Gastrocnemius medialis (tissue), 4 donors: Measurements from ENCODE around the gene ZBTB39. TPM values are rescaled to one million over a fixed set of nuclear protein-coding genes. Genes with fewer than 3 reads are reported as not detected.

Experiments used
- ATAC-seq, 2 donors: fragments of 150-250 bp; one replicate each; pipeline ENCODE4 v1.9.1; 2016
- DNase-seq, 2 donors: peaks; one replicate each; pipeline ENCODE4 v3.0.0-alpha.2; 2019
- H3K27ac ChIP-seq, 4 donors: fragments of 200-600 bp; sonication (generic); 1 replicate in 1 of 4; 2 replicates in 3 of 4; pipeline ENCODE4 v1.5.1; 2016 to 2018; ENCODE audit warnings: mild to moderate bottlenecking in 2 of 4, moderate library complexity in 1 of 4
- H3K27me3 ChIP-seq, 3 donors: fragments of 200-600 bp; sonication (generic) in 2 of 3; 1 replicate in 1 of 3; 2 replicates in 2 of 3; pipeline versions ENCODE4 v1.5.1 to v1.6.0; 2016 to 2019; ENCODE audit warnings: mild to moderate bottlenecking in 1 of 3, moderate library complexity in 1 of 3
- H3K36me3 ChIP-seq, 2 donors: fragments of 200-600 bp; sonication (generic) in 1 of 2; one replicate each; pipeline ENCODE4 v1.5.1; 2017 to 2018
- H3K4me1 ChIP-seq, 2 donors: fragments of 200-600 bp; sonication (generic) in 1 of 2; one replicate each; pipeline ENCODE4 v1.5.1; 2016 to 2017; ENCODE audit warnings: mild to moderate bottlenecking in 2 of 2
- H3K4me3 ChIP-seq, 4 donors: fragments of 200-600 bp; sonication (generic) in 3 of 4; 1 replicate in 1 of 4; 2 replicates in 3 of 4; pipeline ENCODE4 v1.5.1; 2016 to 2019; ENCODE audit warnings: mild to moderate bottlenecking in 2 of 4
- H3K9me3 ChIP-seq, 3 donors: fragments of 200-600 bp; sonication (generic) in 2 of 3; 1 replicate in 1 of 3; 2 replicates in 2 of 3; pipeline ENCODE4 v1.5.1; 2016 to 2019
- CTCF ChIP-seq, 5 experiments: fragments of 450-650 bp in 3 of 5; fragments of 200-600 bp in 2 of 5; sonication (generic) in 2 of 5; IDR thresholded peaks in 4 of 5; conservative IDR thresholded peaks in 1 of 5; 1 replicate in 4 of 5; 2 replicates in 1 of 5; pipeline ENCODE4 v1.5.1; 2016 to 2019; ENCODE audit warnings: antibody characterized with exemption in 5 of 5, mild to moderate bottlenecking in 3 of 5, moderate library complexity in 3 of 5
- POLR2A ChIP-seq, 2 donors: fragments of 450-650 bp; IDR thresholded peaks; one replicate each; pipeline ENCODE4 v1.6.1; 2017; ENCODE audit warnings: antibody characterized with exemption in 2 of 2, mild to moderate bottlenecking in 2 of 2, moderate library complexity in 2 of 2
- in situ Hi-C, 4 donors: fragments of 200-750 bp; cut with MboI; loops; one replicate each; pipeline versions ENCODE4 v1.15.0 to v1.8.0; 2017; ENCODE audit warnings: low sequenced_read_pairs in 4 of 4
- intact Hi-C: fragments of 100-400 bp; cut with DNase I; formaldehyde crosslinking; loops from one replicate; pipeline ENCODE4 v1.15.1; 2023; ENCODE audit warnings: low total_unique reads
- total RNA-seq, 4 donors: library from RNA; depleted of rRNA; stranded (reverse); fragments of >200 nt; gene quantifications; one replicate each; pipeline versions ENCODE4 v1.1.0 to v1.2.3, GENCODE V29; 2016

The ZBTB39 gene
- total RNA-seq, 4 donors from 2014 or later, result 2.2 to 3.8 (median 2.8) TPM

GRCh38 chr12:56955631-56956256 lies 50.6 kb downstream of the ZBTB39 start:
- TF ChIP-seq POLR2A (IDR thresholded peaks at IDR 0.05), result no peak
- TF ChIP-seq CTCF (IDR thresholded peaks at IDR 0.05 in 4 of 5, conservative IDR thresholded peaks at IDR 0.05 in 1 of 5), result no peak
- in situ Hi-C loops, result no loop called here
- intact Hi-C loops, result no loop called here
- no peak for ATAC-seq
- Histone ChIP-seq H3K27ac (no peak overlapping the region), H3K27me3 (no peaks in the 10 kb centered on the region), H3K9me3 (no peaks in the 10 kb centered on the region), H3K4me1 (no peaks in the 10 kb centered on the region), H3K36me3 (no peaks in the 10 kb centered on the region), H3K4me3 (no peak overlapping the region)
- DNase-seq, result no peak

- intact Hi-C loops, result no loop called here
- in situ Hi-C loops, result no loop called here
- DNase-seq (no peak), ATAC-seq (no peak)
- H3K36me3 ChIP-seq, result no peaks in the 10 kb centered on the region
- TF ChIP-seq CTCF (IDR thresholded peaks at IDR 0.05 in 4 of 5, conservative IDR thresholded peaks at IDR 0.05 in 1 of 5), result no peak
- no peak for TF ChIP-seq POLR2A (IDR thresholded peaks at IDR 0.05)
- H3K4me1 ChIP-seq, result no peaks in the 10 kb centered on the region
- H3K4me3 ChIP-seq, result no peak overlapping the region
- no peaks in the 10 kb centered on the region for H3K9me3 ChIP-seq
- no peak overlapping the region for H3K27ac ChIP-seq
- H3K27me3 ChIP-seq, result no peaks in the 10 kb centered on the region
Observed at GRCh38 chr12:56954958-56955355, 51.4 kb downstream of the ZBTB39 start.

GRCh38 chr12:56954057-56954957 lies 52.0 kb downstream of the ZBTB39 start:
- no peak for ATAC-seq
- Histone ChIP-seq H3K4me1 (no peaks in the 10 kb centered on the region), H3K4me3 (no peak overlapping the region), H3K36me3 (no peaks in the 10 kb centered on the region), H3K27ac (no peak overlapping the region), H3K27me3 (no peaks in the 10 kb centered on the region), H3K9me3 (no peaks in the 10 kb centered on the region)
- in situ Hi-C loops, result no loop called here
- no peak for DNase-seq
- intact Hi-C loops, result no loop called here
- no peak for TF ChIP-seq POLR2A (IDR thresholded peaks at IDR 0.05)
- no peak for TF ChIP-seq CTCF (IDR thresholded peaks at IDR 0.05 in 4 of 5, conservative IDR thresholded peaks at IDR 0.05 in 1 of 5)

- no peak for DNase-seq
- H3K9me3 ChIP-seq, result no peaks in the 10 kb centered on the region
- no peaks in the 10 kb centered on the region for H3K36me3 ChIP-seq
- H3K27ac ChIP-seq, result no peak overlapping the region
- no peak overlapping the region for H3K4me3 ChIP-seq
- H3K27me3 ChIP-seq, result no peaks in the 10 kb centered on the region
- in situ Hi-C loops (no loop called here), intact Hi-C loops (no loop called here)
- ATAC-seq, result no peak
- no peaks in the 10 kb centered on the region for H3K4me1 ChIP-seq
- TF ChIP-seq CTCF (IDR thresholded peaks at IDR 0.05 in 4 of 5, conservative IDR thresholded peaks at IDR 0.05 in 1 of 5), result no peak
- no peak for TF ChIP-seq POLR2A (IDR thresholded peaks at IDR 0.05)
Observed at GRCh38 chr12:56953314-56953713, 53.0 kb downstream of the ZBTB39 start.
